Fibroblast of lung (primary cell): ENCODE measurements around the gene SLIT3. TPM values are rescaled to one million over a fixed set of nuclear protein-coding genes. Genes with fewer than 3 reads are reported as not detected.

Source experiments
- DNase-seq, 2 donors: peaks; one replicate each; pipeline versions ENCODE4 v3.0.0 to v3.0.0-alpha.2; 2010; ENCODE audit warnings: low read depth in 2 of 2
- H2AFZ ChIP-seq: 2 replicates; pipeline ENCODE4 v1.5.1; 2012; ENCODE audit warnings: low read length, control low read depth, inconsistent platforms
- H3K27ac ChIP-seq: 2 replicates; pipeline ENCODE4 v1.5.1; 2011; ENCODE audit warnings: low read length, control low read depth; ENCODE audit not compliant: insufficient read depth
- H3K27me3 ChIP-seq: 2 replicates; pipeline ENCODE4 v1.5.1; 2011; ENCODE audit warnings: mild to moderate bottlenecking, low read length; ENCODE audit not compliant: control insufficient read depth, insufficient read depth
- H3K36me3 ChIP-seq: 2 replicates; pipeline ENCODE4 v1.5.1; 2011; ENCODE audit warnings: low read length; ENCODE audit not compliant: control insufficient read depth, insufficient read depth
- H3K4me1 ChIP-seq: 2 replicates; pipeline ENCODE4 v1.5.1; 2011; ENCODE audit warnings: low read length; ENCODE audit not compliant: control insufficient read depth, insufficient read depth; ENCODE audit errors: extremely low read depth
- H3K4me2 ChIP-seq: 2 replicates; pipeline ENCODE4 v1.5.1; 2011; ENCODE audit warnings: low read length, control low read depth; ENCODE audit not compliant: insufficient read depth; ENCODE audit errors: extremely low read depth
- H3K4me3 ChIP-seq, 4 experiments: fragments of 200-600 bp in 1 of 4; sonication (generic) in 1 of 4; replicated peaks in 1 of 4; 2 replicates each; pipeline ENCODE4 v1.5.1; 2011 to 2016; ENCODE audit warnings: low read length in 4 of 4, low read depth in 3 of 4, mild to moderate bottlenecking in 3 of 4, control low read depth in 2 of 4, inconsistent platforms in 1 of 4, mixed read lengths in 1 of 4; ENCODE audit not compliant: insufficient read depth in 1 of 4; ENCODE audit errors: control extremely low read depth in 1 of 4
- H3K79me2 ChIP-seq: 2 replicates; pipeline ENCODE4 v1.5.1; 2012; ENCODE audit warnings: mild to moderate bottlenecking, low read length, inconsistent platforms; ENCODE audit not compliant: control insufficient read depth, insufficient read depth
- H3K9ac ChIP-seq: 2 replicates; pipeline ENCODE4 v1.5.1; 2011; ENCODE audit warnings: mild to moderate bottlenecking, low read length, control low read depth; ENCODE audit not compliant: insufficient read depth
- H3K9me3 ChIP-seq: 2 replicates; pipeline ENCODE4 v1.5.1; 2012; ENCODE audit warnings: low read depth, low read length; ENCODE audit not compliant: control insufficient read depth, insufficient read depth
- H4K20me1 ChIP-seq: 2 replicates; pipeline ENCODE4 v1.5.1; 2011; ENCODE audit warnings: low read length; ENCODE audit not compliant: control insufficient read depth, insufficient read depth; ENCODE audit errors: extremely low read depth
- EZH2 ChIP-seq: IDR thresholded peaks from 2 replicates; pipeline ENCODE4 v1.5.1; 2012; ENCODE audit warnings: low read length, control low read depth, mild to moderate bottlenecking; ENCODE audit errors: missing control alignments
- polyA plus RNA-seq, 2 donors: library from polyadenylated mRNA; depleted of rRNA in 1 of 2; stranded (reverse) in 1 of 2; unstranded in 1 of 2; fragments of >200 nt; gene quantifications; 2 replicates each; pipeline ENCODE4 v1.2.1, GENCODE V29; 2011 to 2012; ENCODE audit warnings: missing spikeins in 1 of 2
- total RNA-seq: library from RNA; depleted of rRNA; stranded (reverse); fragments of >200 nt; gene quantifications from 2 replicates; pipeline ENCODE4 v1.2.1, GENCODE V29; 2014
- TF ChIP-seq, protein P1 (sequence below), 2 donors: IDR thresholded peaks in 1 of 2; conservative IDR thresholded peaks in 1 of 2; 1 replicate in 1 of 2; 2 replicates in 1 of 2; pipeline ENCODE4 v1.5.1; 2011 to 2012; ENCODE audit warnings: low read length in 2 of 2, control low read depth in 1 of 2, inconsistent platforms in 1 of 2, low read depth in 1 of 2, mild to moderate bottlenecking in 1 of 2

Gene SLIT3
- total and polyA plus RNA-seq, 2 donors (not counting 1 experiment from before 2014, with no cell fraction given): 1.6 to 4.6 TPM

DNA sequence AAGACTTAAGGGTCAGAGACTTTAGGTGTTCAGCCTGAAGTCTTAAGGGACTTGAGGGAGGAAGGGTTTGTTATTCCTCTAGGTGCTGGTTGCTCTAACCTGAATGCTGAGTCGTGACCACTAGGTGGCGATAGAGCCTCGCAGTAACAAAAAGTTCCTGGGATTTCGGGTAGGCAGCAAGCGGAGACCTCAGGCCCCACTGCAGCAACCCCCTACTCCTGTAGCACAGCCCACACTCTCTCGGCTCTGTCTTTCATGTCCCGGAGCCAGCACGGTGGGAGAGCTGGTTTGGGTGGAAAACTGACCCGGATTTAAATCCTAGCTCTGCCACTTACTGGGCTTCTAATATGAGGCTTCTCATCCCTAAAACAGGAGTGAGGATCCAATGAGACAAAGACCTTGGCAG lies 621.4 kb downstream of the SLIT3 start:
- peak; percentile 59 to 75 for DNase-seq
- Histone ChIP-seq H4K20me1 (no peaks in the 10 kb centered on the region), H3K4me3 (no peak overlapping the region), H3K9me3 (no peaks in the 10 kb centered on the region), H3K4me1 (no peaks in the 10 kb centered on the region), H3K27me3 (no peaks in the 10 kb centered on the region), H3K36me3 (no peaks in the 10 kb centered on the region), H3K27ac (no peak overlapping the region), H2AFZ (no peak overlapping the region), H3K9ac (no peak overlapping the region), H3K79me2 (no peaks in the 10 kb centered on the region), H3K4me2 (no peak overlapping the region)
- TF ChIP-seq, protein P1, sequence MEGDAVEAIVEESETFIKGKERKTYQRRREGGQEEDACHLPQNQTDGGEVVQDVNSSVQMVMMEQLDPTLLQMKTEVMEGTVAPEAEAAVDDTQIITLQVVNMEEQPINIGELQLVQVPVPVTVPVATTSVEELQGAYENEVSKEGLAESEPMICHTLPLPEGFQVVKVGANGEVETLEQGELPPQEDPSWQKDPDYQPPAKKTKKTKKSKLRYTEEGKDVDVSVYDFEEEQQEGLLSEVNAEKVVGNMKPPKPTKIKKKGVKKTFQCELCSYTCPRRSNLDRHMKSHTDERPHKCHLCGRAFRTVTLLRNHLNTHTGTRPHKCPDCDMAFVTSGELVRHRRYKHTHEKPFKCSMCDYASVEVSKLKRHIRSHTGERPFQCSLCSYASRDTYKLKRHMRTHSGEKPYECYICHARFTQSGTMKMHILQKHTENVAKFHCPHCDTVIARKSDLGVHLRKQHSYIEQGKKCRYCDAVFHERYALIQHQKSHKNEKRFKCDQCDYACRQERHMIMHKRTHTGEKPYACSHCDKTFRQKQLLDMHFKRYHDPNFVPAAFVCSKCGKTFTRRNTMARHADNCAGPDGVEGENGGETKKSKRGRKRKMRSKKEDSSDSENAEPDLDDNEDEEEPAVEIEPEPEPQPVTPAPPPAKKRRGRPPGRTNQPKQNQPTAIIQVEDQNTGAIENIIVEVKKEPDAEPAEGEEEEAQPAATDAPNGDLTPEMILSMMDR (conservative IDR thresholded peaks at IDR 0.05 in 1 of 2, IDR thresholded peaks at IDR 0.05 in 1 of 2; ENCODE audit: low read depth in 1 of 2, low read length in 2 of 2): peak; percentile 91 to 92
- no peak for TF ChIP-seq EZH2

DNA sequence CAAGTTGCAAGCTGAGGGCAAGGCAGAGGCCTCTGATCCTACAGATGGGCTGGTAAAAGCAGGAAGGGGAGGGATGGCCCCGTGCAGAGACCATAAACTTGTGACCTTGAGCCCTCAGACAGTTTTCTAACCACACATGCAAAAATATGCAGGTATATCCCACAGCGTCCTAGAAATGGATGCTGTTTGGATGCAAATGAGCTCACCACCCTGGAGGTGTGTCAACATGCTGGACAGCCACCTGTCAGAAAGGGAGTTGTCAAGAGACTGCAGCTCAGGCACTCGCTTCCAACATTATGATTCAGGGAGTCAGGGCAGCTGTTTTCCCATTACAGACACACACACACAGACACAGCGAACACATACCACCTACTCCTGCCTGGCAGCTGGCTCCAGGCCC lies 624.4 kb downstream of the SLIT3 start:
- DNase-seq: no peak
- no peak overlapping the region for H3K27ac ChIP-seq
- H3K4me1 ChIP-seq: no peaks in the 10 kb centered on the region
- no peak overlapping the region for H3K9ac ChIP-seq
- no peak overlapping the region for H3K4me3 ChIP-seq
- no peak overlapping the region for H2AFZ ChIP-seq
- H4K20me1 ChIP-seq: no peaks in the 10 kb centered on the region
- no peaks in the 10 kb centered on the region for H3K27me3 ChIP-seq
- H3K4me2 ChIP-seq: no peak overlapping the region
- H3K79me2 ChIP-seq: no peaks in the 10 kb centered on the region
- H3K9me3 ChIP-seq: no peaks in the 10 kb centered on the region
- no peaks in the 10 kb centered on the region for H3K36me3 ChIP-seq
- TF ChIP-seq, protein P1 (conservative IDR thresholded peaks at IDR 0.05 in 1 of 2, IDR thresholded peaks at IDR 0.05 in 1 of 2; ENCODE audit: low read depth in 1 of 2, low read length in 2 of 2): no peak
- no peak for TF ChIP-seq EZH2

DNA sequence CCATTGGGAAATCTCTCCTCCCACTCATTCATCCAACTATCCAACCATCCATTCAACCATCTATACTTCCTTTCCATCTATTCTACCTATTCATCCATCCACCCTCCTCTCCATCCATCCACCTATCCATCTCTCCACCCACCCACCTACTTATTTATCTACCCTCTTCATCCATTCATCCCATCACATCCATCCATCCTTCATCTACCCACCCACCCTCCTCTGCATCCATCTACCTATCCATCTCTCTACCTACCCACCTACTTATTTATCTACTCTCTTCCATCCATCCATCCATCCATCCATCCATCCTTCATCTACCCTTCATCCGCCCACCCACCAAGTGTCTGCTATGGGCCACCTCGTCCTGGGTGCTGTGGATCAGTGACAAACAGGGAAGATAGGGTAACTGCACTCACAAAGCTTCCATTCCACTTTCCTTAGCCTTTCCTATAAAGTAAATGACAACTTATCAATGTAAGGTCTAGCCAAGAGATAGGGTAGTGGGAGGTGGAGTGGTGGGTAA lies 625.0 kb downstream of the SLIT3 start:
- Histone ChIP-seq H2AFZ (no peak overlapping the region), H3K9ac (no peak overlapping the region), H3K27me3 (no peaks in the 10 kb centered on the region), H3K79me2 (no peaks in the 10 kb centered on the region), H3K9me3 (no peaks in the 10 kb centered on the region), H3K36me3 (no peaks in the 10 kb centered on the region), H3K4me2 (no peak overlapping the region), H3K4me1 (no peaks in the 10 kb centered on the region), H3K4me3 (no peak overlapping the region), H3K27ac (no peak overlapping the region), H4K20me1 (no peaks in the 10 kb centered on the region)
- no peak for DNase-seq
- TF ChIP-seq EZH2: no peak
